ENCODE measurements around the gene GINS1.

The GINS1 gene

DNA sequence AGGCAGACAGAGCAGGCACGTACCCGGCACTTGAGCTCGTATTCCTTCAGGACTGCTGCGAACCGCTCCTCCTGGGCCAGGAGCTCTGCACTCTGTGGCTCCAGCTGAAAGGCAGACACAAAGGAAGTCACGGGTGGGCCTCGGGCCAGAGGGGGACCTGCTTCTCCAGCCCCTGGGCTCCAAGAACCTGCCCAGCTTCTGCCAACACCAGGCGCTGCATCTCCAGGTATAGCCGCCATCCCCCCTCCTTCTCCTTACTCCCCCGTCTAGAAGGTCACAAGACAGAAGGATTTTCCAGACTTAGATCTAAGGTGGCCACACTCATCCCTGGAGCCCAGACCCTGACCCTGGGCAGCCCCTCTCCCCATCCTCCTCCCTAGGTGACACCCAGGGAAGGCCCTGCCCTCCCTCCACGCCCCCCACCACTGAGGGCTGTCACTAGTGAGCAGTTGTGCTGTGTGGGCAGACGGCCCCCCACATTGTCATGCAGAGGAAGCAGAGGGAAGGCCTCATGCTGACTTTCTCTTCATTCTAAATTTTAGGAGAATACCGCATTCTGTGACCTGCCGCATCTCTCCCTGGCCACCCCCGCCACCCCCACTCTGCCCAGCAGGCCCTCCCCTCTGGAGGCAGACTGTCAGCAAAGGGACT is 81.9 kb downstream of the GINS1 start:
- TF ChIP-seq, protein P1, sequence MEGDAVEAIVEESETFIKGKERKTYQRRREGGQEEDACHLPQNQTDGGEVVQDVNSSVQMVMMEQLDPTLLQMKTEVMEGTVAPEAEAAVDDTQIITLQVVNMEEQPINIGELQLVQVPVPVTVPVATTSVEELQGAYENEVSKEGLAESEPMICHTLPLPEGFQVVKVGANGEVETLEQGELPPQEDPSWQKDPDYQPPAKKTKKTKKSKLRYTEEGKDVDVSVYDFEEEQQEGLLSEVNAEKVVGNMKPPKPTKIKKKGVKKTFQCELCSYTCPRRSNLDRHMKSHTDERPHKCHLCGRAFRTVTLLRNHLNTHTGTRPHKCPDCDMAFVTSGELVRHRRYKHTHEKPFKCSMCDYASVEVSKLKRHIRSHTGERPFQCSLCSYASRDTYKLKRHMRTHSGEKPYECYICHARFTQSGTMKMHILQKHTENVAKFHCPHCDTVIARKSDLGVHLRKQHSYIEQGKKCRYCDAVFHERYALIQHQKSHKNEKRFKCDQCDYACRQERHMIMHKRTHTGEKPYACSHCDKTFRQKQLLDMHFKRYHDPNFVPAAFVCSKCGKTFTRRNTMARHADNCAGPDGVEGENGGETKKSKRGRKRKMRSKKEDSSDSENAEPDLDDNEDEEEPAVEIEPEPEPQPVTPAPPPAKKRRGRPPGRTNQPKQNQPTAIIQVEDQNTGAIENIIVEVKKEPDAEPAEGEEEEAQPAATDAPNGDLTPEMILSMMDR (IDR thresholded peaks at IDR 0.05; ENCODE audit: low read depth, low read length, missing control alignments), result no peak
- no peak overlapping the region for H3K4me3 ChIP-seq (ENCODE audit: low read depth, low read length)
- no peak for DNase-seq (ENCODE audit: low read depth)

DNA sequence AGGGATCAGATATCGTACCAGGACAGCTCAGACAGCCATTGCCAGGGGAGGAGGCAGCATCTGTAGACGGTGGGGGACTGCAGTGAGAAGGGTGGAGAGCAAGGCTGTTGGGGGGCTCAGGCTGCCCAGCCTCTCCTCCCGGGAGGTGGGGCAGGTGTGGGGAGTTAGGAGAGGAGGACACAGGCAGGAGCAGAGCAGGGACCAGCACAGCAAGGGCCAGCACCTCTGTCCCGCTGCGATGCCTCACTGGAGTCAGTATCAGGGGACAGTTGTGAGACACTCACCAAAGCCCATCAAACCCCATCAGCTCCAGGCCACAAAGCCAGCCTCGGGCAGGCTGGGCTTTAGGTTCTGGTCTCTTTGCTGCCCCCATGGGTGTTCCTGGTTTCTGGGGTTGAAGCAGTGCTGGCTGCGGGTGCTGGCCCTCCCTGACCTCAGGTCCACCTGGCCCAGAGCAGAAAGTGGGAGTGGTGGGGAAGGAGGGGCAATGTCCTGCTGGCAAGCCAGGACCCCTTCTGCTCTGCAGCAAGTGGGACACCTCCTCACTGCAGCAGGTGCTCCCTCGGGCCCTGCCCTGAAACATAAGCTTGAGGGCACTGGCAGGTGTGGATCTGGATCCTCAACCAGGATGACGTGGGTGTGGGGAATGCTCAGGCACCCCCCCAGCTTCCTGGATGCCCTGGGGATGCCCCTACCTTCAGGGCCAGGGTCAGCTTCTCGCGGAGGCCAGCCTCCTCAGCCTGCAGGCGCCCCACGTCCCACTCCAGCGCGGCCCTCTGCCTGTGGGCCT is 83.4 kb downstream of the GINS1 start:
- no peak for DNase-seq (ENCODE audit: low read depth)
- TF ChIP-seq, protein P1 (IDR thresholded peaks at IDR 0.05; ENCODE audit: low read depth, low read length, missing control alignments), result no peak
- H3K4me3 ChIP-seq (ENCODE audit: low read depth, low read length), result no peak overlapping the region

DNA sequence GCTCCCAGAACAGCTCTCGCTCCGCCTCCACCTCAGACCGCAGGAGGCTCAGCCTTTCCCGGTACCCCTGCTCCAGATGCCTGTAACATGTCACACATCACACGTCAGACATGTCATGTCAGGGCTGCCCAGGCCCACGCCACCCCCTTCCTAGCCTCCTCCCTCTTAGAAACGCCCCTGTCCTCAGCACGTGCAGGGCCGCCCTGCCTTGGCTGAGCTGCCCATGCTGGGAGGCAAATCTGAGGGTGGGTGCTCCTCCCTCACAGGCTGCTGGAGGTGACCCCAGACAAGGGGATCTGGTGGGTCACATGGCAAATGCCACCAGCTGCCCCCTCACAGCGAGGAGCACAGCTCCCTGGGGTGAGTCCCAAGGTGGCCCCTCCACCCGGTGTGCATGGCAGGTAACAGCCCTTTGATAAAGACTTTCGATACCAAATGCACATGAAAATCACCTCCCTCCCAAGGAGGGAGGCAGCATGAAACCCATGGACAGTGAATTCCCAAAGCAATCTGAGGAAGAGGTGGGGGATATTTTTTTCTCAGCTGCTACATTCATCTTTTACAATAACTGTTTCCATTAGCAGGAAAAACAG is 84.1 kb downstream of the GINS1 start:
- DNase-seq (ENCODE audit: low read depth), result no peak
- no peak overlapping the region for H3K4me3 ChIP-seq (ENCODE audit: low read depth, low read length)
- TF ChIP-seq, protein P1 (IDR thresholded peaks at IDR 0.05; ENCODE audit: low read depth, low read length, missing control alignments), result no peak

DNA sequence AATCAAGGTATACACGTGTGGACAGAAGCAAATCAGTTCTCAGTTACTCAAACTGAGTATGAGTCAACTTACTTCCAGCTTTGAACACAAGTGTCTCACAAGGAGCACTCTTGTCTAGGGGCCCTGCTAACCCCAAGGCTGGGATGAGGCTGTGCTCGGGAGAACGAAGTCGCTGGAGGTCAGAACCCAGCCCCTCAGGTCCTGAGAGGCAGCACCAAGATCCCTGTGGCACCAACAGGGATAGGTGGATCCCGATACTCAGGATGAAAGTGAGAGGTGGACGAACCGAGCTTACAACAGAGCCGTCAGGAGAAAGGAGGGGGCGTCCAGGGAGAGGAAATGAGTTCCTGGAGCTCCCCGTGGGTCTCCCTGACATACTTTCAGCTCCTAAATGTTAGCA is 85.7 kb downstream of the GINS1 start:
- TF ChIP-seq, protein P1 (IDR thresholded peaks at IDR 0.05; ENCODE audit: low read depth, low read length, missing control alignments), result no peak
- no peak overlapping the region for H3K4me3 ChIP-seq (ENCODE audit: low read depth, low read length)
- no peak for DNase-seq (ENCODE audit: low read depth)

DNA sequence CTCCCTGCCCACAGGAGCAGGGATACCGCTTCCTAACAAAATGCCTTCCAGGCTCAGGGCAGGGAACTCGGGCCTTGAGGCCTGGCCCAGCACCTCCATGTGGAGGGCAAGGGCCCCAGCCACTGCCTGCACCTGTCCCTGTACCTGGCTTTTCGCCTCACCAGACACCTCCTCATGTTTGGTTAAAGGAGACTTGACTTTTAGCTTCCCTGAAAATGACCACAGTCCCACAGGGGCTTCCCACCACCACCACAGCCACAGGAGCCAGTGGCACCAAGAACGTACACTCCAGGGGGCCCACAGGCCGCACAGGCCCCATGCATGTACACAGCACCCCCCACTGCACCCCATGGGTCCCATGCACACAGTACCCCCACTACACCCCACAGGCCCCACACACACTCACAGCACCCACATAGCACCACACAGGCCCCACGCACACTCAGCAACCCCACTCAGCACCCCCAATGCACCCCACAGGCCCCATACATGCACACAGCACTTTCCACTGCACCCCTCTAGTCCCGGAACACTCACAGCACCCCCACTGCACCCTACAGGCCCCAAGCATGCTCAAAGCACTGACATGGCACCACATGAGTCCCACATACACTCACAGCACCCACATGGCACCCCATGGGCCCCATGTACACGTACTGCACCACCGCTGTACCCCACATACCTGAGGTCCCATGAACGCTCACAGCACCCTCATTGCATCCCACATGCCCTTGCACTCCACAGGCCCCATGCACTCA is 86.5 kb downstream of the GINS1 start:
- no peak overlapping the region for H3K4me3 ChIP-seq (ENCODE audit: low read depth, low read length)
- TF ChIP-seq, protein P1 (IDR thresholded peaks at IDR 0.05; ENCODE audit: low read depth, low read length, missing control alignments), result no peak
- DNase-seq (ENCODE audit: low read depth), result no peak

DNA sequence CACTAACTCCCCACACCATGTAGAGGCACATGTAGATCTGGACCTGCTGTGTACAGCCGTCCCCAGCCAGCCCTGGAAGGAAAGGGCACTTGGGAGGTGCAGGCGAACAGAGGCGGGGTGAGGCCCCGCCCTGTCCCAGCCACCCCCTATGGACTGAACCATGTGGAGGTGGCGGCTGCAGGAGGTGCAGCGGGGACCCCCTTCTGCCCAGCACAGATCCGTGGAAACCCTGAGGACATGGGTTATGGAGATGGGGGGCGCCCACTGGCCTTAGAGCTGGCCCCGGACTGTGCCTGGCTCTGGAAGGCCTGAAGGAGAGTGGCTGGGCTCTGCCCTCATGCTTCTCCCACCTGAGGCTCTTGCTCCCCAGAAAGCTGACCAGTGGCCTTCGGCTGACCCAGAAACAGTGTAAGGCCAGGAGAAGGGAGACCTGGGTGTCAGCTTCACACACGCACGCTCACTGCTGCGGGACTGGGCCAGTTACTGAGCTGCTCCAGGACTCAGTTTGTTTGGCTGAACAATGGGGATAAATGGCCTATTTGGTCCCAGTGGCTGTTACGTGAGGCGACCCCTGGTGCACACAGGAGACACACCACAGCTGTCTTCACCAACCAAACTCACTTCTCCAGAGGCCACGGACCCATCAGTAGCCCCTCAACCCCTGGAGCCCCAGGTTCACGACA is 87.2 kb downstream of the GINS1 start:
- TF ChIP-seq, protein P1 (IDR thresholded peaks at IDR 0.05; ENCODE audit: low read depth, low read length, missing control alignments), result no peak
- DNase-seq (ENCODE audit: low read depth), result no peak
- H3K4me3 ChIP-seq (ENCODE audit: low read depth, low read length), result no peak overlapping the region
